Colonic mucosa (tissue), 4 donors: Measurements from ENCODE around the gene NPAS3. TPM values are rescaled to one million over a fixed set of nuclear protein-coding genes. Genes with fewer than 3 reads are reported as not detected.

Experiments used
- DNase-seq: peaks from one replicate; pipeline ENCODE4 v3.0.0-alpha.2; 2020
- H3K27ac ChIP-seq: fragments of 200-600 bp; one replicate; pipeline ENCODE4 v1.8.0; 2021
- H3K27me3 ChIP-seq: fragments of 200-600 bp; one replicate; pipeline ENCODE4 v1.8.0; 2021
- H3K36me3 ChIP-seq: fragments of 200-600 bp; one replicate; pipeline ENCODE4 v1.8.0; 2021
- H3K4me1 ChIP-seq: fragments of 200-600 bp; one replicate; pipeline ENCODE4 v1.8.0; 2021; ENCODE audit warnings: mild to moderate bottlenecking
- H3K4me3 ChIP-seq: fragments of 200-600 bp; one replicate; pipeline ENCODE4 v1.8.0; 2021
- H3K9ac ChIP-seq, 2 donors: one replicate each; pipeline ENCODE4 v1.7.0; 2013; ENCODE audit warnings: control low read depth in 2 of 2, low read depth in 2 of 2, low read length in 2 of 2
- H3K9me3 ChIP-seq: fragments of 200-600 bp; one replicate; pipeline ENCODE4 v1.8.0; 2021
- CTCF ChIP-seq: fragments of 200-600 bp; IDR thresholded peaks from one replicate; pipeline ENCODE4 v1.8.0; 2022; ENCODE audit warnings: antibody characterized with exemption, mild to moderate bottlenecking
- intact Hi-C: fragments of 100-400 bp; cut with DNase I; formaldehyde crosslinking; loops from one replicate; pipeline ENCODE4 v1.14.1; 2022
- total RNA-seq, 2 donors: library from RNA; stranded (reverse); fragmentation: NEBNext Ultra II Directional in 1 of 2; extraction: Animal tissue kit (Norgen Biotek cat#: 25700) in 1 of 2; gene quantifications; one replicate each; pipeline ENCODE4 v1.2.1, GENCODE V29; 2021
- donor health status: healthy.
- donor health status: DM: no; HTN: no; CAD: no.
- donor health status: DM: no; HTN: no; CAD: no.

Gene NPAS3
- total RNA-seq, 2 donors from 2014 or later: 0.79 to 1.6 TPM

DNA sequence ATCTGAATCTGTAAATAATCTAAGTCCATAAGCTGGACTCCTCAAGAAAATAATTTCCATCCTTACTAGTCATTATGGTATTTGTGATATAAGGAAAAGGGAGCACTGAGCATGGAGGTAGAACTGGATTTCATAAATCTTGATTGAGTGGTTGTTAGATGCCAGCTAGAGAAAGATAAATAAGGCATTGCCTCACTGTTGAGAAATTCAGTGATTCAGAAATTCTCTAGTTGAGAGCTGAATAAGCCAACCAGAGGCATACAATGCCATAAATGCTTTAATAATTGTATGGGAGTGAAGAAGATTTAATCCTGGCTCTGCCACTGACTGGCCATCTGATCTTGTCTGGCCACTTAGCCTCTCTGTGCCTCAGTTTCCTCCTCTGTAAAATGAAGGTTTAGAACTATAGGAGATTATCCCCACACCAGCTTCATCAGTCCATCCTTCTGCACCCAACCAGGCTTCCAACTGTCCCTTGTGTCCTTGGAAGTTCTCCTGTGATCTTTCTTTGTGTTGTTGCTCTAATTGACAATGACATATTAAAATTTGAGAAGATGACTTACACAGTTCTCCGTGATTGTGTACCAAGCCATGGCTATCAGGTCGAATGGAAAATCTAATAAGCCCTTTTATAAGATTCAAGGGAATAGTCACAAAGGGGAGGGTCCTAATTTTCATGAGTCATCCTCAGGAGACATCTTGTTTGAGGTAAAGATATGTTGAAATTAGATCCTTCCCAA lies 617.9 kb downstream of the NPAS3 start:
- no peak overlapping the region for H3K9ac ChIP-seq
- H3K9me3 ChIP-seq: no peaks in the 10 kb centered on the region
- no peaks in the 10 kb centered on the region for H3K27me3 ChIP-seq
- intact Hi-C loops: no loop called here
- H3K36me3 ChIP-seq: no peaks in the 10 kb centered on the region
- no peak for TF ChIP-seq CTCF
- H3K4me3 ChIP-seq: no peak overlapping the region
- no peak for DNase-seq
- H3K4me1 ChIP-seq: no peaks in the 10 kb centered on the region
- no peak overlapping the region for H3K27ac ChIP-seq

DNA sequence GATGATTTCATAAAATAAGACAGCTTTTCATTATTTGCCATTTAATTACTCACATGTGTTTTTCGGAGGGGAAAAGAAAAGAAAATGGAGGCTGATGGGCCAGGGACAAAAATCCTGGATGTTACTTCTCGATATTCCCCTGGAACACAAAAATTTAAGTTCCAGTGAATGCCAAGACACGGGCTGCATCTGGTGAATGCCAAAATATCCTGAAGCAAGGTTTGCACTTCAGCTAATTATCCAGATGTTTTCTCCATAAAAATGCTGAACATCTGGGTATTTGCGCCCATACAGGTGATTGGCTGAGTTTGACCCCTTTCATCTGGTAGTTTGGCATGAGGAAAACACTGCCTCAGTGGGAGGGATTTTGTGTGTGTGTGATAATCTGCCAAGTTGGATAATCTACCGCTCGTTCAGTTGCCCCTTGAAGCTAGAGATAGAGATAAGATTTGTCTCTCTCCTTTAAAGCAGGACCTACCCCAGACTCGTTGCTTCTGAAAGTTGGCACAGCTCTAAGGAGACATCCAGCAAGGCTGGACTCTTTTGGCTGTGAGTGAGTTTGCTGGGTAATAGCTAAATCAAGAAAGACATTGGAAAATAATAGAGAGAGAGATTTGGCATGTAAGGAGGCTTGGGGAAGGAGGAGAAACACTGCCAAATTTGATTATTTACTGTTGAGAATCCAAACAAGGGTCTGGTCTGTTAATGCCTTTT lies 622.2 kb downstream of the NPAS3 start:
- no peaks in the 10 kb centered on the region for H3K4me1 ChIP-seq
- TF ChIP-seq CTCF: no peak
- H3K9ac ChIP-seq: no peak overlapping the region
- no peaks in the 10 kb centered on the region for H3K27me3 ChIP-seq
- no peak overlapping the region for H3K27ac ChIP-seq
- intact Hi-C loops: no loop called here
- no peak for DNase-seq
- no peaks in the 10 kb centered on the region for H3K9me3 ChIP-seq
- no peaks in the 10 kb centered on the region for H3K36me3 ChIP-seq
- no peak overlapping the region for H3K4me3 ChIP-seq

DNA sequence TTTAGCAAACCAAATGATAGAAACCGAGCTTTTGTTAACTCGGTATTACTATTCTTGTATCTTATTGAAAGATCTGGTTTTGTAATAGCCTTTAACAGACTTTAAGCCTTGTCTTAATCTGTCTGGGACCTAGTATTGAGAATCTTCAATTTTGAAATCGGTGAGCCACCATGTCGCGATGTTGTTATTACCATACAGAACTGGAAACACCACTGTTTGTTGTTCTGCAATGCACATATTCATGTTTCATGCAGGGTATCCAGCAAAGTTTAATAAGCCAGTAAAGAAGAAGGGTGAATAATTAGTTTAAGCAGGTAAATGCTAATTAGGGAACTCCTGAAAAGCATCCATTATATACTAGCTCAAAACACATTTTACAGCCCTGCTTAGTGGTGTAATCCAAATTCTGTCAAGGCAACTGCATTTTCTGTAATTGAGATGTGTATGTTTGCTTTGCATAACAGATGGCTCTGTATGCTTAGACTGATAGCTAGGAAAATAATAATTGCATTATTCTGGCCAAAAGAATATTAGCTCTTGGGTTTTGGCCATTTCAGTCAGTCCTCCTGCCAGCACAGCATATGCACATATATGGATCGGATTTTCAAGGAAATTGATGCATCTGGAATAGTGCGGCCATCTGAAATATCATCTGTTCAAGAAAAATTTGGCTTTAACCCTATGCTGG lies 623.0 kb downstream of the NPAS3 start:
- Histone ChIP-seq H3K27ac (no peak overlapping the region), H3K27me3 (no peaks in the 10 kb centered on the region), H3K4me1 (no peaks in the 10 kb centered on the region), H3K36me3 (no peaks in the 10 kb centered on the region), H3K4me3 (no peak overlapping the region), H3K9me3 (no peaks in the 10 kb centered on the region), H3K9ac (no peak overlapping the region)
- TF ChIP-seq CTCF: no peak
- intact Hi-C loops: no loop called here
- DNase-seq: no peak

DNA sequence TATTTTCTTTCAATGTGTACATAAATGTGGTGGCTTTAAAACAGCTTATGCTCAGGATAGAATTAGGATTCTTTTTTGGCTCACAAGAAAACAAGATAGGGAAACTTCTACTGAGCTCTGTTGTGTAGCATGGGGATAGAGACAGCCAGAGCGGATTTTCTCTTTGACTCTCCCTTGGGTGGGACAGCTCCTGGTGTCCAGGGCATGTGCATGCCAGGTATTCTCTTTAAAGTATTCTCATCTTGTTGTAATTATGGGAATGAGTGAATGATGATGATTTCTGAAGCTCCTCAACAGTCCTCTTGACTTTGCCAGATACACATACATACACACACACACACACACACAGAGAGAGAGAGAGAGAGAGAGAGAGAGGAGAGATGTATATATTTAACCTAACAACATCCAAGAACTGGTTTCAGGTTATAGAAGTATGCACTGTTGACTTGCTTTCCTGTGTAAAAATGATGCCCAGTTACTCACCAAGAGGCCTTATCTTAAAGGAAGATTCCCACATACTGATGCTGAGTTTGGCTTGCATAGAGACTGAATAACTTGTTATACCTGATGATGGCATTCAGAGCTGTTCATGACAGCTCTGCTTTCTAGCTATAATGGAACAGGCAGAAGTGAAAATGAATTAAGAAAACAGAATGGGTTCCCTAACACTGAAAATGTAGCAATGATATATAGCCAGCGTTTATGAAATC lies 624.7 kb downstream of the NPAS3 start:
- Histone ChIP-seq H3K27ac (no peak overlapping the region), H3K9ac (no peak overlapping the region), H3K9me3 (no peaks in the 10 kb centered on the region), H3K4me1 (no peaks in the 10 kb centered on the region), H3K27me3 (no peaks in the 10 kb centered on the region), H3K4me3 (no peak overlapping the region), H3K36me3 (no peaks in the 10 kb centered on the region)
- no peak for TF ChIP-seq CTCF
- DNase-seq: no peak
- intact Hi-C loops: no loop called here

DNA sequence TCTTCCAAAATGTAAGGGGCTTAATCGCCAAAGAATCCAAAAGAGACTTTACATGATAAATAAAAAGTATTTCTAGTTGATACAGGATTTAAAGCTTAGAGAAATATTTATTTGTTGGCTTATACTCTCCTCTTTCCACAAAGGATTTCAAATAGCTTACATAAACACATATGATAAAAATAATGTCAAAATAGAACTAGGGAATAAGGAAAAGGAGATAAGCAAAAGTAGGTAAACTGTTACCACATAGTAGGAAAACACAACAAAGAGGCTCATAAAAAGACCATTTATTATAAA lies 625.2 kb downstream of the NPAS3 start:
- Histone ChIP-seq H3K4me3 (no peak overlapping the region), H3K27me3 (no peaks in the 10 kb centered on the region), H3K9ac (no peak overlapping the region), H3K36me3 (no peaks in the 10 kb centered on the region), H3K9me3 (no peaks in the 10 kb centered on the region), H3K4me1 (no peaks in the 10 kb centered on the region), H3K27ac (no peak overlapping the region)
- intact Hi-C loops: no loop called here
- no peak for TF ChIP-seq CTCF
- no peak for DNase-seq
